Esophagus muscularis mucosa (tissue), 4 donors: ENCODE data around the gene TFAP2B.

Experiments
- CTCF ChIP-seq, 3 experiments: fragments of 200-600 bp in 2 of 3; fragments of 450-650 bp in 1 of 3; sonication (generic) in 2 of 3; IDR thresholded peaks; one replicate each; pipeline ENCODE4 v1.5.1; 2017 to 2019; ENCODE audit warnings: antibody characterized with exemption in 3 of 3, mild to moderate bottlenecking in 2 of 3, moderate library complexity in 1 of 3
- EP300 ChIP-seq: sonication (generic); formaldehyde crosslinking; IDR thresholded peaks from one replicate; pipeline ENCODE4 v1.6.1; 2017; ENCODE audit warnings: antibody characterized with exemption
- POLR2A ChIP-seq: fragments of 450-650 bp; IDR thresholded peaks from one replicate; pipeline ENCODE4 v1.6.1; 2017; ENCODE audit warnings: antibody characterized with exemption, moderate library complexity, mild to moderate bottlenecking, low read depth
- POLR2AphosphoS5 ChIP-seq, 2 donors: sonication (generic); formaldehyde crosslinking; IDR thresholded peaks; one replicate each; pipeline ENCODE4 v1.6.1; 2017; ENCODE audit warnings: antibody characterized with exemption in 2 of 2

- TF ChIP-seq CTCF (IDR thresholded peaks at IDR 0.05) (no peak), POLR2A (no peak), POLR2AphosphoS5 (IDR thresholded peaks at IDR 0.05) (no peak), EP300 (no peak)
Observed at GRCh38 chr6:50807035-50807434, 11.6 kb upstream of the TFAP2B start.
